Testis (tissue), 2 donors: ENCODE data around the gene RFC3.

Experiments used
- CTCF ChIP-seq, 3 experiments: fragments of 450-650 bp in 2 of 3; fragments of 200-600 bp in 1 of 3; sonication (generic) in 1 of 3; IDR thresholded peaks; one replicate each; pipeline ENCODE4 v1.5.1; 2016 to 2019; ENCODE audit warnings: antibody characterized with exemption in 3 of 3, mild to moderate bottlenecking in 2 of 3, moderate library complexity in 1 of 3
- POLR2A ChIP-seq: fragments of 450-650 bp; IDR thresholded peaks from one replicate; pipeline ENCODE4 v1.6.1; 2017; ENCODE audit warnings: antibody characterized with exemption, mild to moderate bottlenecking, moderate library complexity

- TF ChIP-seq CTCF (IDR thresholded peaks at IDR 0.05) (no peak), POLR2A (no peak)
Observed at GRCh38 chr13:33789739-33790138, 28.2 kb upstream of the RFC3 start.
